ENCODE results near the gene AFAP1.

DNA sequence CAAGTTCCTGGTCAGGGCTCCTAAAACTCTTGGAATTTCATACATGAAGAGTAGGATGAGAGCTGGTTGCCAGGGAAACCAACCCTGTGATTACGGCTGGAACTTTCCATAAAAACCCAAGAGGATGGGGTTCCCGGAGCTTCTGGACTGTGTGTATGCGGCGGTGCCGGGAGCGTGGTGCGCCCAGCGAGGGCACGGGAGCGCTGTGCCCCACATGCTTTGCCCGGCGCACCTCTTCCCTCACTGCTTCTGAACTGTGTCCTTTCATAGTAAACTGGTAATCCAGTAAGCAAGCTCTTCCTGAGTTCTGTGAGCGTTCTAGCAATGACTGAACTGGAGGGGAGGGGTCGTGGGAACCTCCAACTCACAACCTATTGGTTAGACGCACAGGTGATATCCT, 152.6 kb downstream of the AFAP1 start:
- TF ChIP-seq CTCF (conservative IDR thresholded peaks at IDR 0.05; ENCODE audit: low read length) (no peak), EZH2phosphoT487 (IDR thresholded peaks at IDR 0.05; ENCODE audit: borderline replicate concordance, low read depth, low read length) (no peak)
